VCaP (cell line): Measurements from ENCODE around the gene GLTP.

Source experiments
- H3K27ac ChIP-seq: fragments of 450-650 bp; 2 replicates; pipeline ENCODE4 v1.5.1; 2017
- TF ChIP-seq, protein P1 (sequence below): fragments of 450-650 bp; conservative IDR thresholded peaks from 2 replicates; pipeline ENCODE4 v1.5.1; 2017; ENCODE audit warnings: mild to moderate bottlenecking, moderate library complexity

GLTP gene

DNA sequence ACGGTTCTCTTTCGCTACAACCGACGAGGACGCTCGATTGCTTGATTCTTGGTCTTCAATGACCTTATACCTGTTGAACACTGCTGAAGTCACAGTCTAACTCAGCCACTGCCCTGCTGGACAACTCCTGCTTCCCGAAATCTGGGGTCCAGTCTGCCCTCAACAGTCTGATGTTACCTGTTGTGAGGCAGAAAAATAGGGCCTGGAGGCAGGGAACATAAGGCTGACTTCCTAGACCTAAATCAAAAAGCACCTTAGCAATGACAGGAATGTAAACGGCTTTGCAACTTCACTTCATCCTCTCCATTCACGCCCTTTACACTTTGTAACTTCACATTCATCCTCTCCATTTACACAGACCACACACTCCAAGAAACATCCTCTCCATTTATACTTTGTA is 597 bp upstream of the GLTP start:
- H3K27ac ChIP-seq = peak overlapping the region; percentile 82; the same call in 1 of the 2 replicates
- TF ChIP-seq, protein P1, sequence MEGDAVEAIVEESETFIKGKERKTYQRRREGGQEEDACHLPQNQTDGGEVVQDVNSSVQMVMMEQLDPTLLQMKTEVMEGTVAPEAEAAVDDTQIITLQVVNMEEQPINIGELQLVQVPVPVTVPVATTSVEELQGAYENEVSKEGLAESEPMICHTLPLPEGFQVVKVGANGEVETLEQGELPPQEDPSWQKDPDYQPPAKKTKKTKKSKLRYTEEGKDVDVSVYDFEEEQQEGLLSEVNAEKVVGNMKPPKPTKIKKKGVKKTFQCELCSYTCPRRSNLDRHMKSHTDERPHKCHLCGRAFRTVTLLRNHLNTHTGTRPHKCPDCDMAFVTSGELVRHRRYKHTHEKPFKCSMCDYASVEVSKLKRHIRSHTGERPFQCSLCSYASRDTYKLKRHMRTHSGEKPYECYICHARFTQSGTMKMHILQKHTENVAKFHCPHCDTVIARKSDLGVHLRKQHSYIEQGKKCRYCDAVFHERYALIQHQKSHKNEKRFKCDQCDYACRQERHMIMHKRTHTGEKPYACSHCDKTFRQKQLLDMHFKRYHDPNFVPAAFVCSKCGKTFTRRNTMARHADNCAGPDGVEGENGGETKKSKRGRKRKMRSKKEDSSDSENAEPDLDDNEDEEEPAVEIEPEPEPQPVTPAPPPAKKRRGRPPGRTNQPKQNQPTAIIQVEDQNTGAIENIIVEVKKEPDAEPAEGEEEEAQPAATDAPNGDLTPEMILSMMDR = no peak

DNA sequence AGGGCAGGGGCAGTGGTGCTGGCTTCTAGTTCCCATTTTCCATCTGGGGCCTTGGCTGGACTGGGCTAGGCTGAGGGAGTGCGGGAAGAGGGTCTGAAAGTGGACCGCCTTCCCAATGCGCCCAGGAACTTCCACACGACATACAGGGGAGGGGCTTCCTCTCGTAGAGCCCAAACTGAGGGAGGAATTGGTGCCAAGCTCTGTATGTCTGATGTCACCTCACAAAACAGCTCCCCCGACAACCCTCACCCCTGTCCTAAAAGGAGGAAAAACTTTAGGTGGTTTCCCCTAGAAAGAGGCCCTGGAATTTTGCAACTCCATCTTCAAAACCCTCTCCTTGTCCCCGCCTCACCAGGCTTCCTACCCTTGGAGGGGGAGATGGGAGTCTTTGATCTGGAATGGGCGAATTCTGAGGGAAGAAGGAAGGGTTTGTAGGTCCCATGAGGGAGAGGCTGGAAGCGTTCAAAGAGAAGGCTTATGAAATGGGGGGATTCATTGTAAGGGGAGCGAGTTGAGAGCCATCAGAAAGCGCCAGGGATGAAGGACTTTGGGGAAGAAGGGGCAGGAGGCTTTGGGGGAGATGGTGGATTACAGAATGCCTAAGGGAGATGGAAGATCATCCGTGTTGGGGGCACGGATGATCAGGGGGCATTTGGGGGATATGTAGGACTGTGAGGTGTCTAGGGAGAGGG is 844 bp downstream of the GLTP start:
- H3K27ac ChIP-seq = peak overlapping the region; percentile 82; the same call in 1 of the 2 replicates
- TF ChIP-seq, protein P1 = no peak

DNA sequence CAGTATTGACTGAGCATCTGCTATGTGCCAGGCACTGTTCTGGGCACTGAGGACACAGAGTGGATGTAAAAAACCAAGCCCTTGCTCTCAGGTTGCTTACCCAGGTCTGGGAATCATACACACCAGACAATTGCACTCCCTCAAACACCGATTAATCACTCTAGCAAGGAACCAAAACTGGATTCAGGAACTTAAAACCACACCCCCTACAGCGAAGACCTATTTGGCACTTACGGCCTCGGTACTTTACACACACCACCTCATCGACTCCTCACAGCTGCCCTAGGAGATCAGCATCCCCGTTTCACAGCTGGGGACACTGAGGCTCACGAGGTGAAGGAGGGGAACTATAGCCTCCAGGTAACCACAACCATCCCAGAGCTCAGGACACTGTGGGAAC is 1.6 kb downstream of the GLTP start:
- TF ChIP-seq, protein P1 = no peak
- peak overlapping the region; percentile 82; the same call in 1 of the 2 replicates for H3K27ac ChIP-seq

DNA sequence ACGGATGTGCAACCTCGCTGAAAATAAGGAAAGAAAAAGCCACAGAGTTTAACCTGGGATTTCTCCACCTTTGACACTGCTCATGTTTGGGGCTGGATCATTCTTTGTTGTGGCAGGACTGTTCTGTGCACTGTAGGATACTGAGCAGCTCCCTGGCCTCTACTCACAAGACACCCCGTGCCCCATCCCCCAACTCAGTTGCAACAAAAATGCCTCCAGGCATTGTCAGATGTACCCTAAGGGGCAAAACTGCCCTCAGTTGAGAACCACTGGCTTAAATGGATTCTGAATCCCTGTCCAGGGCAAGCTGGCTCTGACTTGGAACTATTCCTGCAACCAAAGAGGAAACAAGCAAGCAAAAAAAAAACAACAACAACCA is 2.1 kb downstream of the GLTP start:
- TF ChIP-seq, protein P1 = no peak
- peak overlapping the region; percentile 82; the same call in 1 of the 2 replicates for H3K27ac ChIP-seq

DNA sequence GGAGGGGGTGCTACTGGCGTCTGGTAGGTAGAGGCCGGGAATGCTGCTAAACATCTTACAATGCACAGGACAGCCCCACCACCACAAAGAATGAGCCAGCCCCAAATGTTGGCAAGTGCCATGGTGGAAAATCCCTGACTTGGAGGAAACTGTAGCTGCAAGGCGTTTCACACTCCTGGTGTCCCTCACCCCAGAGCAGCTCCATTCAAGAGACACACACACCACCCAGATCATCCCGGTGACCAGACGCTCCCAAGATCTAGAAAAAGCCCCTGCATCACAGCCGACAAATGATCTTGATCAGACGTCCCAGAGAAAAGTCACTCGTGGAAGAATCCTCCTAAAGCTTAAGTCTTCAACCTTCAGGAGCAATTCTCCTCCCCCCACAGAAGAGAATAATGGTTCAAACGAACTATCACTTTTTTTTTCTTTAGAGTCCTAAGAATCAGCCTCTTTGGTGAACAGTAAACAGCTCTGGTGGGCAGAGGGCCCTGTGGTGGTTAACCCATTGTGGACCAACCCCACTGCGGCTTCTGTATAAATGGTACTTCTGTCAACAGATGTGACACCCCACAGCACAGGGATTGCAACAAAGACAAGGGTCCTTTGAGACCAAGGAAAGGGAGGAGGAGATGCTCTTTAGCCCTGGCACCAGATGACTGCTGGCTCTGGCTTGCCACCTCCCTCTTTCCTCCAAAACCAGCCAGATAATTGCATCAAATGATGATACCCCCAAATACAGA is 2.7 kb downstream of the GLTP start:
- TF ChIP-seq, protein P1 = no peak
- H3K27ac ChIP-seq = peak overlapping the region; percentile 82; the same call in 1 of the 2 replicates

DNA sequence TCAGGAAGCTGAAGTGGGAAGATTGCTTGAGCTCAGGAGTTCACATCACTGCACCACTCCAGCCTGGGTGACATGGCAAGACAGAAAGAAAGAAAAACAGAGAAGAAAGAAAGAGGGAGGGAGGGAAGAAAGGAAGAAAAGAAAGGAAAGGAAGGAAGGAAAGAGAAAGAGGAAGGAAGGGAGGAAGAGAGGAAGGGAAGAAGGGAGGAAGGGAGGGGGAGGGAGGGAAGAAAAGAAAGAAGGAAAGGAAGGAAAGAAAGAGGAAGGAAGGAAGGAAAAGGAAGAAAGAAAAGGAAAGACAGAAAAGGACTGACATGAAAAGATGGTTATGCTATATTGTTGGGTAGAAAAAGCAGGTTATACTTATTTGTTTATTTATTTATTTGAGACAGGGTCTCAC is 3.9 kb downstream of the GLTP start:
- TF ChIP-seq, protein P1 = no peak
- H3K27ac ChIP-seq = peak overlapping the region; percentile 94

DNA sequence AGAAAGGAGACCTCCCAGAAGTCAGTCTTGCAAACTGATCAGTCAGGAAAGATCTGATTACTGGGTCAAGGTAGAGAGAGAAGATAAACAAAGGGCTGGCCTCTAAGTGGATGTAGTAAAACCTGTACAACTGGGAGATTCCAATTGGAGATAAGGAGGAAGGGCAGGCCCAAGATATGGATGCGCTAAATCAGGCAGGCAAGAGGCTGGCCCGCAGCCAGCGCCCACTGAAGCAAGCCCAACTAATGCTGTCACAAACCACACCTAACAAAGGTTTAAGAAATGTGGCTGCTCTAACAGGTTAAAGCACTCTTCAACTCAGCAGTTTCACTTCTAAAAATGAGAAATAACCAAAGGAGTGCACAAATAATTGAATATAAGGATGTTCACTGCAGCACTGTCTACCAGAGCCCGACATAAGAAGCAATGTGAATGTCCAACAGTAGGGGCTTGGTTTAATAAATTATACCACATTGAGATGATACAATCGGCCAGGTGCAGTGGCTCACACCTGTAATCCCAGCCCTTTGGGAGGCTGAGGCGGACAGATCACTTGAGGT is 4.7 kb downstream of the GLTP start:
- peak overlapping the region; percentile 94 for H3K27ac ChIP-seq
- TF ChIP-seq, protein P1 = no peak
